Mucosa of stomach (tissue), 1 donor: ENCODE results near the gene HSD17B1.
"Not testable (repeated sequence)": the region's sequence is repeated elsewhere in the genome, so short reads cannot be mapped to it uniquely, and the experiment has no call there.

Experiments used
- H3K27me3 ChIP-seq: one replicate; pipeline ENCODE4 v1.7.0; 2013; ENCODE audit warnings: mild to moderate bottlenecking, low read length; ENCODE audit not compliant: control insufficient read depth, insufficient read depth
- H3K36me3 ChIP-seq: one replicate; pipeline ENCODE4 v1.7.0; 2013; ENCODE audit warnings: low read length; ENCODE audit not compliant: control insufficient read depth, insufficient read depth
- H3K4me1 ChIP-seq: one replicate; pipeline ENCODE4 v1.7.0; 2013; ENCODE audit warnings: mild to moderate bottlenecking, low read length; ENCODE audit not compliant: control insufficient read depth, insufficient read depth
- H3K4me3 ChIP-seq: one replicate; pipeline ENCODE4 v1.7.0; 2013; ENCODE audit warnings: low read length
- H3K9ac ChIP-seq: one replicate; pipeline ENCODE4 v1.7.0; 2013; ENCODE audit warnings: mild to moderate bottlenecking, low read length, moderate library complexity
- H3K9me3 ChIP-seq: one replicate; pipeline ENCODE4 v1.7.0; 2013; ENCODE audit warnings: mild to moderate bottlenecking, low read length, moderate library complexity; ENCODE audit not compliant: control insufficient read depth
- donor health status: Pancreatic carcinoma.

Gene HSD17B1

DNA sequence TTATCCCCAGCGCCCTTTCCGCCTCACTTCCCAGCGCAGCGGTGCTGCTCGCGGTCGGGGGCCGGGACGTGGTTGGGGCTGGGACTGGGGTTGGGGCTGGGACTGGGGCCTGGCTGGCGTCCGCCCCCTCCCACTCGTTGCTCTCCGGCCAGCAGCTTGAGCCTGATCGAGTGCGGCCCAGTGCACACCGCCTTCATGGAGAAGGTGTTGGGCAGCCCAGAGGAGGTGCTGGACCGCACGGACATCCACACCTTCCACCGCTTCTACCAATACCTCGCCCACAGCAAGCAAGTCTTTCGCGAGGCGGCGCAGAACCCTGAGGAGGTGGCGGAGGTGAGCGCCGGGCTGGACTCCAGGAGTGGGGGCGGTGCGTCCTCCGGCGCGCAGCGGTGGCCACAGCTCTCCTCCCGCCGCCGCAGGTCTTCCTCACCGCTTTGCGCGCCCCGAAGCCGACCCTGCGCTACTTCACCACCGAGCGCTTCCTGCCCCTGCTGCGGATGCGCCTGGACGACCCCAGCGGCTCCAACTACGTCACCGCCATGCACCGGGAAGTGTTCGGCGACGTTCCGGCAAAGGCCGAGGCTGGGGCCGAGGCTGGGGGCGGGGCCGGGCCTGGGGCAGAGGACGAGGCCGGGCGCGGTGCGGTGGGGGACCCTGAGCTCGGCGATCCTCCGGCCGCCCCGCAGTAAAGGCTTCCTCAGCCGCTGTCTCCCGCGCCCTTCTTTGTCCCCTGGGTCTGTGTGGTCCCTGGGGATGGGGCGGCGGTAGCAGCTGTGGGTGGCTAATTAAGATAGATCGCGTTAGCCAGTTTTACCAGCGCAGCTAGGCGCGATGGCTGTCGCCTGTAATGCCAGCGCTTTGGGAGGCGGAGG lies 1.8 kb downstream of the HSD17B1 start:
- no peaks in the 10 kb centered on the region for H3K9me3 ChIP-seq
- peak overlapping the region; percentile 95 for H3K9ac ChIP-seq
- no peaks in the 10 kb centered on the region for H3K36me3 ChIP-seq
- peaks cover 26% of the 10 kb centered on the region for H3K4me1 ChIP-seq
- no peaks in the 10 kb centered on the region for H3K27me3 ChIP-seq
- peak overlapping the region; percentile 66 for H3K4me3 ChIP-seq

DNA sequence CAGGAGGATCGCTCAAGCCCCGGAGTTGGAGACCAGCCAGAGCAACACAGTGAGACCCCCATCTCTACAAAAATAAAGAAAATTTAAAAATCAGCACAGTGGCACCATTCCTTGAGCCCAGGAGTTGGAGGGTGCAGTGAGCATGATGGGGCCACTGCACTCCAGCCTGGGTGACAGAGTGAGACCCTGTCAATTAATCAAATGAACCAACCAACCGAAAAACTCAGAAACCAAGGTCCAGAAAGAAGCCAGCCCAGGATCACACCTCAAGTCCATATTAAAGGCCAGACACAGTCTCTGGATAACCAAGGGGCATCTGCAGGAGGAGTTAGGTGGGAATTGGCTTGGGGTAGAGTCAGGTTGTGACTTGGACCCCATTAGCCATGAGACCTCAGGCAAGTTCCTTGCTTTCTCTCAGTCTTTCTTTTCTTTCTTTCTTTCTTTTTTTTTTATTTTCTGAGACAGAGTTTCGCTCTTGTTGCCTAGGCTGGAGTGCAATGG lies 2.4 kb downstream of the HSD17B1 start:
- H3K36me3 ChIP-seq, result no peaks in the 10 kb centered on the region
- no peaks in the 10 kb centered on the region for H3K27me3 ChIP-seq

DNA sequence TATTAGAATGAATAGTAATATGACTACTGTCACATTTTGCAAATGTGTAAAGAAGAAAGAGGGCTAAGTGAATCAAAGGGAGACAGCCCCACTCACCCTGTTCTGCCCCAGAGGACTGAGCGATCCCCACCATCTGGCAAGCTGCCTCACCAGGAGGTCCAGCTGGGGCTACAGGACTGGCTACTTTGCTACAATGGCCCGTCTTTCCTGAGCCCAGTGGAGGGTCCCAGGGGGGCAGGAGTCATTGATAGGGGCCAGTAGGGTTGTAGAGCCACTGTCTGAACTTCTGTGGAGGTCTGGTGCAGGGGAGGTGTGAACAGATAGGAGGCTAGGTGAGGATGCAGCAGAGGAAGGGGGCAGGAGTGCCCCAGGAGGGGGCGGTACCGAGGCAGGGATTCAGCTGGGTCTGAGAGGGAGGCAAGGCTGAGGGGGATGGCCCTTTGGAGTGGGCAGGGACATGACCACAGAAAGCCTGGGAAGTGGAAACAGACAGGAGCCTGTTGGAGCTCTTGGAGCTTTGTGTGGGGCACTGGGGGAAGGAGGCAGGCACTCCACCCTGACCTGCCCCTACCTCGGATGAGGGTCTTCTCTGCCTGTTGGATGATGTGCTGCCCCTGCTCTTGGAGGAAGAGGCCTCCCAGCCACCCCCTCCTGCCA lies 3.4 kb downstream of the HSD17B1 start:
- H3K4me3 ChIP-seq, H3K27me3 ChIP-seq, H3K9me3 ChIP-seq, H3K9ac ChIP-seq, H3K36me3 ChIP-seq: not testable (repeated sequence)
- H3K4me1 ChIP-seq, result peaks cover 30% of the 10 kb centered on the region

More for the DNA sequence above, 2.4 kb downstream of the HSD17B1 start:
- Histone ChIP-seq H3K9me3 (no peaks in the 10 kb centered on the region), H3K4me3 (peak overlapping the region; percentile 66), H3K9ac (peak overlapping the region; percentile 95), H3K4me1 (peaks cover 30% of the 10 kb centered on the region)

DNA sequence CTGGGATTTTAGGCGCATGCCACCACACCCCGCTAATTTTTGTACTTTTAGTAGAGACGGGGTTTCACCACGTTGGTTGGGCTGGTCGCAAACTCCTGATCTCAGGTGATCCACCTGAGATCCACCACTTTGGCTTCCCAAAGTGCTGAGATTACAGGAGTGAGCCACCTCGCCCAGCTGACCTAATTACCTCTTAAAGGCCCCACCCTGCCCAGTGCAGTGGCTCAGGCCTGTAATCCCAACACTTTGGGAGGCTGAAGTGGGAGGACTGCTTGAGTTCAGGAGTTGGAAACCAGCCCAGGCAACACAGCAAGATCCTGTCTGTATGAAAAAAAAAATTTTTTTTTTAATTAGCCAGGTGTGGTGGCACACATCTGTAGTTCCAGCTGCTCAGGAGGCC lies 6.4 kb downstream of the HSD17B1 start:
- H3K9me3 ChIP-seq, result no peaks in the 10 kb centered on the region
- no peaks in the 10 kb centered on the region for H3K36me3 ChIP-seq
- H3K27me3 ChIP-seq, result no peaks in the 10 kb centered on the region
- peaks cover 41% of the 10 kb centered on the region for H3K4me1 ChIP-seq
- no peak overlapping the region for H3K4me3 ChIP-seq
- H3K9ac ChIP-seq, result no peak overlapping the region

DNA sequence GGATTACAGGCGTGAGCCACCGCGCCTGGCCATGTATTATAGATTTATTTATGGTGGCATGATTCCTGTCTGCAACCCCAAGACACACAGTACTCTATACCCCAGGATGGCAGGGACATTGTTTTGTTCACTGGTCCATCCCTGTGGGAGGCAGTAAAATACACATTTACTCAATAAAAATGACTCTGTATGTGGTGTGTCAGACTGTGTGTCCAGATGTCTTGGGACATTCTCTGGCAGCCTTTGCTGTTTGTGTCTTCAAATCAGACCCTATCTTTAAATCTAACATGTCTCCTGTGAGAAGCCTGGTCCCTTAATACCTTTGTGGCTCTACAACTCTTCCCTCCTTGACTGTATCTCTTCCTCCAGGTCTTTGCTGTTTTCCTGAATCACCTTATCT lies 7.5 kb downstream of the HSD17B1 start:
- peaks cover 9% of the 10 kb centered on the region for H3K36me3 ChIP-seq
- H3K27me3 ChIP-seq, result no peaks in the 10 kb centered on the region
- H3K4me1 ChIP-seq, result peaks cover 42% of the 10 kb centered on the region
- peak overlapping the region; percentile 15 for H3K9ac ChIP-seq
- H3K9me3 ChIP-seq, result no peaks in the 10 kb centered on the region
- H3K4me3 ChIP-seq, result no peak overlapping the region

DNA sequence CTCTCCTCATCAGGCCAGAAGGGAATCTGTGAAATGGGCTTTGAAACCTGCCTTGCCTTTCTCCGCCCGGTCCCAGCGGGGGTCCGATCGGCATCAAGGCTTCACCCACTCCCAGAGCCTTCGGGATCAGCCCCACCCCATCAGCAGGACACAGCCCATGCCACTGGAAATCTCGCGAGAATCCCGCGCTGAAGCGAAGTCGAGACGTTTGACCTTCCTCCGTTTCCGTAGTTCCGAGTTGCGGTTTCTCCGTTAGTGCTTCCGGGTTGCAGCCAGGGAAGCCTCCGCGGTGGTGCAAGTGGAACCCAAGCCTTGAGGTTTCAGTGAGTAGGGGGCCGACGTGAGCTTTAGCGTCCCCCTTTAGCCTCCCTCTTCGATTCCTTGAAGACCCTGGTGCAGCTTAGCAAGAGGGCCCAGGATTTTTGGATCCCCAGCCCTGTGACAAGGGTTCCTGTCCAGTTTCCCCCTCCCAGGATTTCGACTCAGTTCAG lies 9.2 kb downstream of the HSD17B1 start, which contains the start of gene COASY:
Gene COASY (plus strand): TSS at position 252 of the 491 bp plus-strand sequence. CDS start 475 bp downstream, outside the sequence.
- Histone ChIP-seq H3K9ac (peak within 1 kb of the TSS; percentile 84), H3K27me3 (no peaks in the 10 kb centered on the region), H3K4me1 (peaks cover 45% of the 10 kb centered on the region), H3K9me3 (no peaks in the 10 kb centered on the region), H3K4me3 (peak within 1 kb of the TSS; percentile 53), H3K36me3 (peaks cover 9% of the 10 kb centered on the region)

DNA sequence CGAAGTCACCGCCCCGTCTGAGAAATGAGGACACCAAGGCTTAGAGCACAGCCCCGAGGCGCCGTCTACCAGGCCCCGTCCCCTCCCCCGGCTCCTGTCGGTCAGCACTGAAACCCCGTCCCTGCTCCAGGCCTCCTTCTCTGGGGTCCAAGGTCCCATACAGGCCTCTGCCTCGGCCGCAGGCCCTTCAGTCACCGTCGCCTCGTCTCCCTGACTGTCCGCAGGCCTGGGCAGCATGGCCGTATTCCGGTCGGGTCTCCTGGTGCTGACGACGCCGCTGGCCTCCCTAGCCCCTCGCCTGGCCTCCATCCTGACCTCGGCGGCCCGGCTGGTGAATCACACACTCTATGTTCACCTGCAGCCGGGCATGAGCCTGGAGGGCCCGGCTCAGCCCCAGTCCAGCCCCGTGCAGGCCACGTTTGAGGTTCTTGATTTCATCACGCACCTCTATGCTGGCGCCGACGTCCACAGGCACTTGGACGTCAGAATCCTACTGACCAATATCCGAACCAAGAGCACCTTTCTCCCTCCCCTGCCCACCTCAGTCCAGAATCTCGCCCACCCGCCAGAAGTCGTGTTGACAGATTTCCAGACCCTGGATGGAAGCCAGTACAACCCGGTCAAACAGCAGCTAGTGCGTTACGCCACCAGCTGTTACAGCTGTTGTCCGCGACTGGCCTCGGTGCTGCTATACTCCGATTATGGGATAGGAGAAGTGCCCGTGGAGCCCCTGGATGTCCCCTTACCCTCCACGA lies 9.8 kb downstream of the HSD17B1 start:
- peaks cover 9% of the 10 kb centered on the region for H3K36me3 ChIP-seq
- no peaks in the 10 kb centered on the region for H3K27me3 ChIP-seq
- no peaks in the 10 kb centered on the region for H3K9me3 ChIP-seq
- peak overlapping the region; percentile 84 for H3K9ac ChIP-seq
- peaks cover 47% of the 10 kb centered on the region for H3K4me1 ChIP-seq
- H3K4me3 ChIP-seq, result peak overlapping the region; percentile 53

DNA sequence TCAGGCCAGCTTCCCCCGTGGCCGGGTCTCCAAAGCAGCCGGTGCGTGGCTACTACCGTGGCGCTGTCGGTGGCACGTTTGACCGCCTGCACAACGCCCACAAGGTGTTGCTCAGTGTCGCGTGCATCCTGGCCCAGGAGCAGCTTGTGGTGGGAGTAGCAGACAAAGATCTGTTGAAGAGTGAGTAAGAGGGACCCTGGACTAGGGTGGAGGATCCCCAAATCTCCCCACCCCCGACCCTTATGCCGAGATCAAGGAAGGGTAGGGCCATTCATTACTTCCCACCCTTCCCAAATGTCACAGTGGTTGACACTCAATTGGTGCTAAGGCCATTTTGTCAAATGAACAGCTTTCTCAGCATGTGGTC lies 10.4 kb downstream of the HSD17B1 start:
- H3K9ac ChIP-seq, result peak overlapping the region; percentile 84
- no peaks in the 10 kb centered on the region for H3K9me3 ChIP-seq
- peaks cover 9% of the 10 kb centered on the region for H3K36me3 ChIP-seq
- no peaks in the 10 kb centered on the region for H3K27me3 ChIP-seq
- peaks cover 52% of the 10 kb centered on the region for H3K4me1 ChIP-seq
- peak overlapping the region; percentile 53 for H3K4me3 ChIP-seq

DNA sequence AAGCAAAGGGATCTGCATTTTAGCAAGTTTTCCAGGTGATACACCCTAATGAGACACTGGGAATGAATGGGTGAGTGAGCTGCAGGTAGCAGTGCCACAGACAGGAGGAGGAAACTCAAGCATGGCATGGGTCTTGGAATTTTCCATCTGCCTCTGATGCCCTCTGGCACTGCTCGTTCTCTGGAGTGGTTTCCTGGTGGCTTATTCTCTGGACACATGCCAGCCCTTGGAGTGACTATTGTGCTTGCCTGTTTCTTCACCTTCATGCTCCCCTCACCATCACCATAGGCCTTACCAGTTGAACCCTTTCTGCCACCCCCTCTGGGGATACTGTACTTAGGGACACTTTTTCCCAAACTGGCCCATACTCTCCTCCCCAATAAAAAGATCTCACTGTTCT lies 10.8 kb downstream of the HSD17B1 start:
- H3K9me3 ChIP-seq, result no peaks in the 10 kb centered on the region
- no peak overlapping the region for H3K4me3 ChIP-seq
- peaks cover 13% of the 10 kb centered on the region for H3K36me3 ChIP-seq
- peak overlapping the region; percentile 84 for H3K9ac ChIP-seq
- no peaks in the 10 kb centered on the region for H3K27me3 ChIP-seq
- peaks cover 54% of the 10 kb centered on the region for H3K4me1 ChIP-seq

DNA sequence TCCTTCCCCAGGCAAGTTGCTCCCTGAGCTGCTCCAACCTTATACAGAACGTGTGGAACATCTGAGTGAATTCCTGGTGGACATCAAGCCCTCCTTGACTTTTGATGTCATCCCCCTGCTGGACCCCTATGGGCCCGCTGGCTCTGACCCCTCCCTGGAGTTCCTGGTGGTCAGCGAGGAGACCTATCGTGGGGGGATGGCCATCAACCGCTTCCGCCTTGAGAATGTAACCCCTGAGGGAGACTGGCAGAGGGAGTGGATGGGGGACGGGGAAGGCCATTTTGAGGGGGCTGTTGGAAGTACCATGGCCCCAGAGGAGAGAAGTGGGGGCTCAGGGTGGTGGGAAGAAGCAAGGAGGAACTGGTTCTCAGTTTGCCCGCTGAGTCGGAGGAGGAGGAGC lies 11.2 kb downstream of the HSD17B1 start:
- Histone ChIP-seq H3K36me3 (peaks cover 17% of the 10 kb centered on the region), H3K4me1 (peaks cover 54% of the 10 kb centered on the region), H3K4me3 (no peak overlapping the region), H3K27me3 (no peaks in the 10 kb centered on the region), H3K9ac (peak overlapping the region; percentile 84), H3K9me3 (no peaks in the 10 kb centered on the region)

DNA sequence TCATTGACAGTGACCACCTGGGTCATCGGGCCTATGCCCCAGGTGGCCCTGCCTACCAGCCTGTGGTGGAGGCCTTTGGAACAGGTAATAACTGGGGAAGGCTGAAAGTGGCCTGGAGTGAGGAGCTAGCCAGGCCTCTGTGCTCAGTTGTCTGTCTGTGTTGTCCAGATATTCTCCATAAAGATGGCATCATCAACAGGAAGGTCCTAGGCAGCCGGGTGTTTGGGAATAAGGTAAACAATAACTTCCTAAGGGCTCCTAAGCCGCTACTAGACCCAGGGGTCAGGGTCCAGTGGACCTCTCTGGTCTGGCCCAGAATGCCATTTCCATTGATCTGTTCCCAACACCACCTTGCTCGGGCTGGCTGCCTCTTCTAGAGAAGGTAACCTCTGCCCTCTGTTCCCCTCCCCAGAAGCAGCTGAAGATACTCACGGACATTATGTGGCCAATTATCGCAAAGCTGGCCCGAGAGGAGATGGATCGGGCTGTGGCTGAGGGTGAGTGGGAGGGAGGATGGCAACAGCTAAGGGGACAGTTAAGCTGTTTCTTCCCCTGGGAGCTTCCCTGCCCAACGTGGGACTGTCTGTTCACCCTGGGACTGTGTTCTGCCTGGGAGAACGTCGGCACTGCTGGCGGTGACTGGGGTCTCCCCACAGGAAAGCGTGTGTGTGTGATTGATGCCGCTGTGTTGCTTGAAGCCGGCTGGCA lies 12.2 kb downstream of the HSD17B1 start:
- Histone ChIP-seq H3K9ac (peak overlapping the region; percentile 13), H3K4me1 (peaks cover 52% of the 10 kb centered on the region), H3K36me3 (peaks cover 27% of the 10 kb centered on the region), H3K9me3 (no peaks in the 10 kb centered on the region), H3K4me3 (no peak overlapping the region), H3K27me3 (no peaks in the 10 kb centered on the region)
